RCC 7860 (cell line): ENCODE results near the gene GAPVD1.
"Not testable (repeated sequence)": the region's sequence is repeated elsewhere in the genome, so short reads cannot be mapped to it uniquely, and the experiment has no call there.

Experiments
- DNase-seq: peaks from one replicate; pipeline ENCODE4 v3.0.0-alpha.2; 2015; ENCODE audit warnings: low spot score
- FAIRE-seq: peaks from 2 replicates; lab custom pipeline; 2012; peaks lifted over from hg19 to GRCh38; lab: Jason Lieb, UNC

The GAPVD1 gene

DNA sequence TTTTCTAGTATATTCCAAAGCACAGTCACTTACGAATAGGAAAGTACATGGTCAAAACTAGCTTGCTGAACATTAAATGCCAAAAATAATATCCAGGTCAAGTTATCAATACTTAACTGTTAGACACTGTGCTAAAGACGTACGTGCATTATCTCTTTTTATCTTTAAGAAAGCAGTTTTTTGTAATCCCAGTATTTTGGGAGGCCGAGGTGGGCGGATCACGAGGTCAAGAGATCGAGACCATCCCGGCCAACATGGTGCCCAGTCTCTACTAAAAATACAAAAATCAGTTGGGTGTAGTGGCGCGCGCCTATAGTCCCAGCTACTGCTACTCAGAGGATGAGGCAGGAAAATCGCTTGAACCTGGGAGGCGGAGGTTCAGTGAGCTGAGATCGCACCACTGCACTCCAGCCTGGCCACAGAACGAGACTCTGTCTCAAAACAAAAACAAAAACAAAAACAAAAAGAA is 17.8 kb upstream of the GAPVD1 start:
- no peak for FAIRE-seq

DNA sequence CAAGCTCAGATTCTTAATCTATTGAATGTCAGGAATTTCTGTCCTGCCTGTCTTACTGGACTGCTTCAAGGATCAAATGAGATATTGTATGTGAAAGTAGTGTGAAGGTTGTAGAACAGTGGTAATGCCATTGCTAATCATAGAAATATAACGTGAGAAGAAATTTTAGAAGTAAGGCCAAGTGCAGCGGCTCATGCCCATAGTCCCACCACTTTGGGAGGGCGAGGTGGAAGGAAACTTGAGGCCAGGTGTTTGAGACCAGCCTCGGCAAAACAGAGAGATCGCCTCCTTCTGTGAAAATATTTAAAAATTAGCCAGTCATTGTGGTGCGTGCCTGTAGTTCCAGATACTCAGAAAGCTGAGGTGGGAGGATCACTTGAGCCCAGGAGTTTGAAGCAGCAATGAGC is 15.4 kb upstream of the GAPVD1 start:
- no peak for FAIRE-seq

More for the DNA sequence above, 17.8 kb upstream of the GAPVD1 start:
- no peak for DNase-seq

DNA sequence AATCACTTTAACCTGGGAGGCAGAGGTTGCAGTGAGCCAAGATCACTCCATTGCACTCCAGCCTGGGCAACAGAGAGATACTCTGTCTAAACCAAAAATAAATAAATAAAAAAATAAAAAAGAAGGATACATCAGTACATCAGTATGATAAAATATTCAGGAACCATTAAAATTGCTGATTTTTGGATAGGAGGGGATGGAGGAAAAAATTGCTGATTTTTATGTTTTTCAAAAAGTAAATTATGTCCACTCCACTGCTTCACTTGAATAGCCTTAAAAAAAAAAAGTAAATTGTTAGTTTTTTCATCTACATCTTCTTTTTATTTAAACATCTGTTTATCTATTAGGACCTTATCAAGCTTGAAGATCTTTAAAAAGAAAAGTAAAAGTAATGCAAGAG is 7.4 kb upstream of the GAPVD1 start:
- no peak for FAIRE-seq
- no peak for DNase-seq

More for the DNA sequence above, 15.4 kb upstream of the GAPVD1 start:
- DNase-seq, result no peak

DNA sequence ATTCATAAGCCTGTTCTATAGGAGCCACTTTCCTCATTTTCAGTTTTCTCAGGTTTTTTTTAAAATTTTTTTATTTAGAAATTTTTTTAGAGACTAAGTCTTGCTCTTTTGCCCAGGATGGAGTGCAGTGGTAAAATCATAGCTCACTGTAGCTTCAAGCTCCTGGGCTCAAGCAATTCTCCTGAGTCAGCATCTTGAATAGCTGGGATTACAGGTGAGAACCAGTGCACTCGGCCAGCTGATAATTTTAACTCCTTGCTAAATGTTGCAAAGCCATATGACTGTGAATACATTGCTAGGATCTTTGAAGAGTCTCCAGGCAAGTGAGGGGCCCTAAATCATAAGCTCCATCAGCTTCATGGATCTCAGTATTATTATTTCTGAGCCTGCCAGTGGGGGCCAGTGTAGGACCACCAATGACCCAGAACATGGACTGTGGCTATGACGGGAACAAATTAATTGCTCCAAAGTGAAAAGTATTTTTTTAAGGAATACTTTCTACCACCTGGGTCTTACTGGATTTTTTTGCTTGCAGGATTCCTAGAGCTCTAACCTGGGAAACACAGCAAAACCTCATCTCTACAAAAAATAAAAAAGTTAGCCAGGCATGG is 5.7 kb upstream of the GAPVD1 start:
- DNase-seq (no peak), FAIRE-seq (no peak)

DNA sequence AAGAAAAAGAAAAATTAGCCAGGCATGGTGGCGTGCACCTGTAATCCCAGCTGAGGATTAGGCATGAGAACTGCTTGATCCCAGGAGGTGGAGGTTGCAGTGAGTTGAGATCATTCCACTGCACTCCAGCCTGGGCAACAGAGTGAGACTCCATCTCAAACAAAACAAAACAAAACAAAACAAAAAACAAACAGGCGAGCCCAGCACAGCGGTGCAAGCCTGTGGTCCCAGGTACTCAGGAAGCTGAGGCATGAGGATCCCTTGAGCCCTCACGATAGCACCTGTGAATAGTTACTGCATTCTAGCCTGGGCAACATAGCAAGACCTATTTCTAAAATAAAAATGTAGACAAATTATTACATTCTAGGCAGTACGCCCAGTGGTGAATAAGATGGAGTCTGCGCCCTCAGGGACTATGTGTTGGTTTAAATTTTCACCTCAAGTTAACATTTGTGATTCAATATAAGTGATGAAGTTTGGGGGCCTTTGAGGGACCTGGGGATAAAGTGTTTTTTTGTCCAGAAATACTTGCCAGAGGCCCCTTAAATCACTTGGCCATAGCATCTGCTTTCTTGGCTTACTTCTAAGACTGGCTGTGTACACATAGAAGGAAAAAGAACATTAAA is 3.4 kb upstream of the GAPVD1 start:
- DNase-seq, result no peak
- no peak for FAIRE-seq

DNA sequence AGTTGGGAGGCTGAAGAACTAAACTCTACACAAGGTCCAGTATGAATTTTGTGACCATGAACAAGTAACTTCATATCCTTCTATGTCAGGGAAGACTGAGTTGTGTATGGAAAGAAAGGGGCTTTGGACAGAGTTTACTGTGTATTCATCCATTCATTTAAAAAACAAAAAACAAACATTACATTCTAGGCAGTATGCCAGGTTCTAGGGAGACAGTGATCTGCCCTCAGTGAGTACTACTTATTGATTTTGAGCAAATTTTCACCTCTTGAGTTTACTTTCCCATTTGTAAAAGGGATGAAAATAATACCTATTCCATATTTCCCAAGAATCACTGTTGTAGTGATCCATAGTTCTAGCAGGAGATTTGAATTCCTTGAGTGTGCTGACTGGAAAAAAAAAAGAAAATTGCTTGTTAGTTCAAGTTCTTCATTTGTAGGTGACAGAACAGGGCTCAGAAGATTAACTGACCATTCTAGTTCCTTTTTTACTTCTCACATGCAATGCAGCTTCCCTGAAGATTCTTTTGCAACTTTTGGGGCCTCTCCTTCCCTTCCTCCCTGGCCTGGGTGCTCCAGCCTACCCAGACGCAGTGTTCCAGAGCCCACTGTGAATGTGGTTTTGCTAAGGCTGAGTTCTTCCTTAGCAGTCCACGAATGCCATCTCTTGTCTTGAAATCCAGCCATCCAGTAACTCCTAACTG is 2.6 kb upstream of the GAPVD1 start:
- DNase-seq (no peak), FAIRE-seq (no peak)

DNA sequence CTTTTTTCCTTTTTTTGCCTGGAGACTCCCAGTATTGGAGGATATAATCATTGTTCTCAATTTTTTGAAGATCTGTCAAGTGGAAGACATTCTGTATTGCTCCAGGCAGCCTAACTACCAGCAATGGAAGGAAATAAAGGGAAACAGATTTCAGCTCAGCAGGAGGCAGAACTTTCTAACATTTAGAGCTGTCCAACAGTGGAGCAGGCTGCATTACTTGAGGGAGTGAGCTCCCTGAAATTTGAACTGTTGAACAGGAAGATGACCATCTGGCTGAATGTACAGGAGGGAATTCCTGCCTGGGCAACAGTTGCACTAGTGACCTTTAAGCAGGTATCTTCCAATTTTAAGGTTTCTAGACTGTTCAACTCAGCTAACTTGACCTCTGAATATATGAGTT is 1.1 kb upstream of the GAPVD1 start:
- FAIRE-seq (no peak), DNase-seq (no peak)

DNA sequence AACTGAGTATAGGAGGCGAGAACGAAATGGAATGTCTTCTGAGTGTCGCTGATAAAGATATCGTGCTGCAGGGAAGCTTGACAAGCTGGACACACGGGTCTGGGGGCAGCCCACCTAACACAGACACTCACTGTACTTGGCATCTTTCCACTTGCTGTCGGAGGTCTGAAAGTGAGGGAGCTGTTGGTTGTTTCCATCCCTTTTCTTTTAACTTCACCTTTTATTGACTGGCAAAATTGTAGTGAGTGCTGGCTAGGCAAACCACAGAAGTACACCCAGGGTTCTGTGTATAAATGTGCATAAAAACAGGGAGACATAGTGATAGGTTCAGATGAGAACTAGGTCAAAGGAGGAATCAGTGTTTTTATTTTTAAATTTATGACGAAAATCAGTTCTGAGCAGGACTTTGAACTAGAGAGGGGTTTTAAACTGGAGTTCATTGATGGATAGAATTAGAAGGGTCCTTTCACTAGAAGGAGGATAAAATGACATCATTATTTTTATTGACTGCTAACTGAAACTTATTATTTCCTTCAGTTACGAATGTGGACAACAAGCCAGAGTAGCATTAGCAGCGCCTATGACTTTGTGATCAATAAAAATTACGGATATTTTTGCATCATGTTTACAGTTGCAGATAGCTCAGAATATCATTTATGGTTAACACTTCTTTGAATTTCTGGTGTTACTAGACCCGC is 817 bp downstream of the GAPVD1 start:
- DNase-seq, result no peak

DNA sequence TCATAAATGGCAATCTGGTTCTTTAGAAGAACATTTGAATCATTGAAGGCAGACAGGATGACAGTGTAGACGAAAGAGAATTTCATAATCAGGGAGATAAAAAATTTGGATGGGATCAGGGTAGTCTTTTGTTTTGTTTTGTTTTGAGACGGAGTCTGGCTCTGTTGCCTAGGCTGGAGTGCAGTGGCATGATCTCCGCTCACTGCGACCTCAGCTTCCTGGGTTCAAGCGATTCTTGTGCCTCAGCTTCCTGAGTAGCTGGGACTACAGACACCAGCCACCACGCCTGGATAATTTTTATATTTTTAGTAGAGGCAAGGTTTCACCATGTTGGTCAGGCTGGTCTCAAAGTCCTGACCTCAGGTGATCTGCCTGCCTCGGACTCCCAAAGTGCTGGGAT is 2.4 kb downstream of the GAPVD1 start:
- not testable (repeated sequence) for DNase-seq, FAIRE-seq

More for the DNA sequence above, 817 bp downstream of the GAPVD1 start:
- FAIRE-seq, result no peak

DNA sequence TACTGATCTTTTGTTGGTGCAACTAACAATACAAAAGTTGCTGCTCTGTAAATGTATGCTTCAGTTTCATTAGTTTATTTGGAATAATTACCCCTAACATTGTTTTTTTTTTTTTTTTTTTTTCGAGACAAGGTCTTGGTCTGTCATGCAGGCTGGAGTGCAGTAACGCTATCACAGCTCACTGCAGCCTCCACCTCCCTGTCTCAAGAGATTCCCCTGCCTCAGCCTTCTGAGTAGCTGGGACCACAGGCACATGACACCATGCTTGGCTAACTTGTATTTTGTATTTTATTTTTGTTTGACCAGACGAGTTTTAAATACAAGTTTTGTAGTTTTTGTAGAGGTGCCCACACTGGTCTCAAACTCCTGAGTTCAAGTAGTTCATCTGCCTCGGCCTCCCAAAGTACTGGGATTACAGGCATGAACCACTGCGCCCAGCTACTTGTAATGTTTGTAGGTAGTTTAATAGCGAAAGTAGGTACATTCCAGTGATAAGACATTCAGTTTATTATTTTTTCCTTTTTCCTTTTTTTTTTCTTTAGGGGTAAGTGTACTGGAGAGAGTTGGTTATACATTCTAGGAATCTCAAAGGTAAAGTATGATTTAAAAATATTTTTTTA is 6.9 kb downstream of the GAPVD1 start:
- DNase-seq (no peak), FAIRE-seq (no peak)

DNA sequence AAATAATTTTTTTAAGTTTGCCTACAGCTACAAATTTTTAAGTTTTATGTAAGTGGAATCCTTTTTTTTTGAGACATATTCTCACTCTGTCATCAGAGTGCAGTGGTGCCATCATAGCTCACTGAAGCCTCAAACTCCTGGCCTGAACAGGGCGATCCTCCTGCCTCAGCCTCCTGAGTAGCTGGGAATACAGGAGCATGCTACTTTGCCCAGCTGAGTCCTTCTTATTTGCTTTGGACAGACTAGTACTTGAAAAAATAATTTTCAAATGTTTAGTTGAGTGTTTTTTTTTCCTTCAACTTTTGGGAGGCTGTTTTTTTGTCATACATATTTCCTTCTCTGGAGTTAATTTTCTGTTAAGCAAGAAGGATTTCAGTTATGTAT is 7.4 kb downstream of the GAPVD1 start:
- no peak for FAIRE-seq
- DNase-seq, result no peak

DNA sequence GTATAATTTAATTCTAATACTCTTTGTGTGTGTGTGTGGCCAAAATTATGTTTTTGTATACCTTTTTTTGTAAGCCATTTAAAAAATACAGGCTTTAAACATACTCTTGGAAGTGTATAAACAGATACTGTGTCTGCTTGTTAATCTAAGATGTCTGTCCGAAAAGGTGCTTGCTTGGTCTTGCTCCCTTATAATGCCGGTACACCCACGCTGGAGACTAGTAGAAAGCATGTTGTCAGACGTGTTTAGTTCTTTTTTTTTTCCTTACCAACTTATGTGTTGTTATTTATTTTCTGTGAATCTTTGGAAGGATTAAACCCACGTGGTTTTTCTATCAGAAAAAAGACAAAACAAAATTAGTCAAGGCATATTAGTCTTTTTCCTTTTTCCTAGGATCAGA is 9.5 kb downstream of the GAPVD1 start:
- FAIRE-seq (no peak), DNase-seq (no peak)

DNA sequence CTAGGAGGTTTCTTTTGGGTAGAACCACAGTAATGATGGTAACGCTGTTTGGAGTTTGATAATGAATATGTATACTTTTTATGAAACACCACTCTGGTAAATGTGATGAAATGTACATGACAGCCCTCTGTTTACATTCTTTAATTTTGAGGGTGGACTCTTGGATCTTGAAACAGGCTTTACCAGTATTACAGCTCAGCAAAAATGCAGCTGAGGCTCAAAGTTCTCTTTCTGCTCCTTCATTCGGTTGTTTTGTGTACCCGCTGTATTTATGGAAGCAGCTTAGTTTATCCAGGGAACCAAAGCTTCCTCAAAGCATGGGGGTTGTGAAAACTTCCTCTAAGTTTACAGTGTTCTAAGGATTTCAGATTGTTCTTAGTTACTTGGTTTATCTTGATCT is 11.1 kb downstream of the GAPVD1 start:
- DNase-seq, result no peak
- FAIRE-seq, result no peak

DNA sequence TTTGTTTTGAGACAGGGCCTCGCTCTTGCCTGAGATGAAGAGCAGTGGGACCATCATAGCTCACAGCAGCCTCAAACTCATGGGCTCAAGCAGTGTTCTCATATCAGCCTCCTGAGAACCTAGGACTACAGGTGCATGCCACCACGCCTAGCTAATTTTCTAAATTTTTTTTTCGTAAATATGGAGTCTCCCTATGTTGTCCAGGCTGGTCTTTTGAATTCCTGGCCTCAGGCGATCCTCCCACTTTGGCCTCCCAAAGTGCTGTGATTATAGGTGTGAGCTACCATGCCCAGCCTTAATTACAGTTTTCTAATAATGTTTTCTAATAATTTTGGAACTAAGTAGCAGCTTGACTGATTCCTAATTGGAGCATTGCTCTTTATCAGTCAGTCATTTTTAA is 15.1 kb downstream of the GAPVD1 start:
- DNase-seq (no peak), FAIRE-seq (no peak)

DNA sequence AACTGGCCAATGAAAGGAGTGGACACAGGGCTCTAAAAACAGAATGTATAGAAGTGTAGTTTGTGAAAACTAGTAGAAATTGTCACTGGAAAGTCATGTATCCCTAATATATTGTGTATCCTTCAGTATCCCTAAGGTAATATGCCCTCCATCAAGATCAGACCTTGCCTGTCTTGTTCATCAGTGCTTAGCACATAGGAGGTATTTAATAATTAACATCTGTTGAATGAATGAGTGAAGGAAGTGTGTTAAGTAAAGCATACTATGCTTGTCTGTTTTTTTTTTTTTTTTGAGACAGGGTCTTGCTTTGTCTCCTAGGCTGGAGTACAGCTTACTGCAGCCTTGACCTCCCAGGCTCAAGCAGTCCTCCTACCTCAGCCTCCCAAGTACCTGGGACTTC is 15.8 kb downstream of the GAPVD1 start:
- DNase-seq (no peak), FAIRE-seq (no peak)

DNA sequence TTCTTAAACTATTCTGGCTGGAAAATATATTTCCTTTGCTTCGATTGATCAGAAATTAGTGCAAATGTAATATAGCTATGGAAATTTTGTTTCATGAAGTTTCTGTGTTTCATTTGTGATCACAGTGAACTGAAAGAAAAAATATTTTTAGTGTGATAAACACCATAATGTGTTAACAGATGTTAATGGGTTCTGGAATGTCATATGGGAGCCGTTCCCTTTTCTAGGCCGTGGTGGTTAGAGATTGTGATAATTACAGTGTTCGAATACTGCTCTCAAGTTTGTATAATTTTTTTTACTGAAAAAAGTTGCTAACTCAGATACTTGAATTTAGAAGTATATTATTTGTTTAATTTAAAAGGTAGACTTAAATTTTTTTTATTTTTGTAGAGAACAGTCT is 19.3 kb downstream of the GAPVD1 start:
- no peak for DNase-seq
- no peak for FAIRE-seq

DNA sequence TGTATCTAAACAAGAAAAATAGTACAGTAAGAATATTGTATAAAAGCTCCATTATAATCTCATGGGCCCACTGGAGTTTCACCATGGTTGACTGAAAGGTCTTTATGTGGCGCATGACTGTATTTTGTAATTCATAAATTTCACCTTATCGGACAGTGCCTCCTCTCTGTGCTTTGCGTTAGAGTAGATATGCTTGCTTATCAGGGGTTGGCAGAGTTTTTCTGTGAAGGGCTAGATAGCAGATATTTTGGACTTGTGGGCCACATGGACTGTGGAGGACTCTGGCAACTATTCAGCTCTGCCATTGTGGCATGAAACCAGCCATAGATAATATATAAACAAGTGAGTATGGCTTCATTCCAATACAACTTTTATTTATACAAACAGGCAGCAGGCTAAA is 23.2 kb downstream of the GAPVD1 start:
- no peak for DNase-seq

DNA sequence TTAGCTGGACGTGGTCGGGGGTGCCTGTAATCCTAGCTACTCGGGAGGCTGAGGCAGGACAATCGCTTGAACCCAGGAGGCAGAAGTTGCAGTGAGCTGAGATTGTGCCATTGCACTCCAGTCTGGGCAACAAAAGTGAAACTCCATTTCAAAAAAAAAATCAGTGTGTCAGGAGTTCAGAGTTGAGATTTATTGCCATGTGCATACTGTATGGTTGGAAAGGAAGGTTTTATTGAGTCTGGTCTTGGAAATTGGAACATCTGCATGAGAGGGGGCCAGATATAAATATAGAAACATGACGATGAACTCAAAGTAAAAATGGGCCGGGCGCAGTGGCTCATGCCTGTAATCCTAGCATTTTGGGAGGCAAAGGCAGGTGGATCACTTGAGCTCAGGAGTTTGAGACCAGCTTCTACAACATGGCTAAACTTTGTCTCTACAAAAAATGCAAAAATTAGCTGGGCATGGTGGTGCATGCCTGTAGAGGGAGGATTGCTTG is 25.4 kb downstream of the GAPVD1 start:
- not testable (repeated sequence) for DNase-seq, FAIRE-seq

More for the DNA sequence above, 23.2 kb downstream of the GAPVD1 start:
- no peak for FAIRE-seq

DNA sequence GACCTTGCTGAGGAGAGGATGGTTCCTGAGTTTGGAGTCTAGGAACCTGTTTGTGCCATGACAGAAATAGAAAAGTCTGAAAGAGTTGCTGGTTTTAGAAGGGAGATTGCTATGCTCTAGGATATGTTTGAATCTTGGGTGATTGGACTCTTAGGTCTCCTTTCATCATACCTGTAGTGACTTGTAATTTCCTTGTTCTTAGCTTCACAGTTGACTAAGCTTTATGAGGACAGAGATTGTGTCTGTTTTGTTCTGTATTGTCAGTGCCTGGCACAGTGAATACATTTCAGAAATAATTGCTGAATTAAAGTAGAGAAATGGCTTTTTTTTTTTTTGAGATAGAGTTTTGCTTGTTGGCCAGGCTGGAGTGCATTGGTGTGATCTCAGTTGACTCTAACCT is 31.5 kb downstream of the GAPVD1 start:
- DNase-seq (peak; percentile 38), FAIRE-seq (no peak)

DNA sequence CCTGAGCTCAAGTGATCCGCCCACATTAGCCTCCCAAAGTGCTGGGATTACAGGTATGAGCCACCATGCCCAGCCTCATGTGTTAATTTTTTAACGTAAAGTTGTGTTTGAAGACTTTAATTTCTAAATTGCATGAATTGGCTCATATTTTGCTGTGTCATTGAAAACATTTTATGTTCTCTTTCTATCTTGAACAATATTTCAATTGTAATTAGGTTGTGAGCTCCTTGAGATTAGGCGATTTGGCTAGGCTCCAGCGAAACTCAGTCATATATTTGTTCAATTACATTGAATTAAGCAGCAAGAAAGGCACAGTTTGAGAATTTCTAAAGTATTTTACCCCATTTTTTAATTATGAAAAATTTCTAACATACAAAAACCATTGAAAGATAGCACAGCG is 34.0 kb downstream of the GAPVD1 start:
- no peak for FAIRE-seq
- no peak for DNase-seq

DNA sequence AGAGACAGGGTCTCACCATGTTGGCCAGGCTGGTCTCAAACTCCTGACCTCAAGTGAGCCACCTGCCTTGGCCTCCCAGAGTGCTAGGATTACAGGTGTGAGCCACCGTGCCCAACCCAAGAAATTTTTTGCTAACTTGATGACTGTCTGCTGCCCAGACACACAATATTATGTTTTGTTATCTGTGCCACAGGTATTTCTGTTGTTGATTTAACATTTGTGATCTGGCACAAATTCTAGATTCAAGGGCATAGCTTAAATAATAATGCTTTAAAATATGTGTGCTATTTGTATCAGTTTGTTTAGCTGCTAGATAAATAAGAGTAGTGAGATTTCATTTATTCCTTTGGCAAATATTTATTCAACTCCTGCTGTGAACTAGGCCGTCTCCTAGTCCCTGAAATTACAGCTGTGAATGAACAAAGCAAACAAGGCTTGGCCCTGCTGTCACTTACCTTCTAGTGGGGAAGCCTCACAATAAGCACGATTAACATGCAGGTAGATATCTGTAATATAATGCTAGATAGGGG is 35.3 kb downstream of the GAPVD1 start:
- FAIRE-seq, result no peak
- DNase-seq, result no peak
